ENCODE results near the gene ALG14.

ALG14 gene

DNA sequence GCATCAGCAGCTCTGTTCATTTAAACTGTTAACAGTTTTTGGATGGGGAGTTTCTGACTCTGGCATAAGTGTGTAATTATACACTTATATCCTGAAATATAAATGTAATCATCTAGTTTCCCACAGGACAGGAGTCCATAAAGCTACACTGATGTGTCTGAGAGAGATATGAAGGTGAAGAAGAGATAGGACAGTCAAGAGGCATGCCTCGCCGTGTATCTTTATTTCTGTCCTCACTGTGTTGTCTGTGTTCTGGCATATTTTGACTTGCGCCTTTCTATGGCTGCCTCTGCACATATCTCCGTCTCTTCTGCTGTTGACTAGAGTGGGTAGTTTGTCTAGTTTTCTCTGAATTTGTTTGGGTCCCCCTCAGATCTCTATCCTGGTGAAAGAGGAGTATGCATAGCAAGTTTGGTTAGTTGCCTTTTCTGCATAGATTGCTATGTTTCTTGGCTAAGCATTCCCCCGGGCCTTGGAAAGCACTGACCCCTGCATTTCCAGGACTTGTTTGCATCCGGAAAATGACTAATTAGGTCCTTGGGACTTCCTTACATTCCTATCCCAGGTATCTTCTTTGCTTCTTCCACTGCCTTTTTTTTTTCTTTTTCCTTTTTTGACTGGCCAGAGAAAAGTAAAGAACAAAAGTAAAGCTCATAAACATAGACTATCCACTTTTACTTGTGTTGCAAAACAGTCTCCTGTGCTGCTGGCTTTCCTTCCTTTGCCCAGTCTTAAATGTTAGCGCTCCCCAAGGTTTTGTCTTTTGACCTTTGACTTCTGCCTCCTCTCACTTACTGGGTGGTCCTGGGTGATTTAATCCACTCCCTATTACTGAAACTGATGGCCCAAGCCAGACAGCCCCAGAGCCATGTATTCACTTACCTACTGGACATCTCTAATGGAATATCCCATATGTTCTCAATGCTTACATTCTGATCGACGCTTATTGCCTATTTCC lies 118.2 kb downstream of the ALG14 start:
- Mint-ChIP-seq H3K4me1 (peaks cover 43% of the 10 kb centered on the region), H3K9me3 (no peaks in the 10 kb centered on the region), H3K4me3 (no peak overlapping the region), H3K27ac (peak overlapping the region; percentile 67 to 86 (median 84)), H3K27me3 (ENCODE audit: low read depth) (no peaks in the 10 kb centered on the region), H3K36me3 (ENCODE audit: low read depth) (no peaks in the 10 kb centered on the region)
- TF ChIP-seq, protein P1, sequence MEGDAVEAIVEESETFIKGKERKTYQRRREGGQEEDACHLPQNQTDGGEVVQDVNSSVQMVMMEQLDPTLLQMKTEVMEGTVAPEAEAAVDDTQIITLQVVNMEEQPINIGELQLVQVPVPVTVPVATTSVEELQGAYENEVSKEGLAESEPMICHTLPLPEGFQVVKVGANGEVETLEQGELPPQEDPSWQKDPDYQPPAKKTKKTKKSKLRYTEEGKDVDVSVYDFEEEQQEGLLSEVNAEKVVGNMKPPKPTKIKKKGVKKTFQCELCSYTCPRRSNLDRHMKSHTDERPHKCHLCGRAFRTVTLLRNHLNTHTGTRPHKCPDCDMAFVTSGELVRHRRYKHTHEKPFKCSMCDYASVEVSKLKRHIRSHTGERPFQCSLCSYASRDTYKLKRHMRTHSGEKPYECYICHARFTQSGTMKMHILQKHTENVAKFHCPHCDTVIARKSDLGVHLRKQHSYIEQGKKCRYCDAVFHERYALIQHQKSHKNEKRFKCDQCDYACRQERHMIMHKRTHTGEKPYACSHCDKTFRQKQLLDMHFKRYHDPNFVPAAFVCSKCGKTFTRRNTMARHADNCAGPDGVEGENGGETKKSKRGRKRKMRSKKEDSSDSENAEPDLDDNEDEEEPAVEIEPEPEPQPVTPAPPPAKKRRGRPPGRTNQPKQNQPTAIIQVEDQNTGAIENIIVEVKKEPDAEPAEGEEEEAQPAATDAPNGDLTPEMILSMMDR (IDR thresholded peaks at IDR 0.05; ENCODE audit: unreplicated experiment in 3 of 3), result no peak

DNA sequence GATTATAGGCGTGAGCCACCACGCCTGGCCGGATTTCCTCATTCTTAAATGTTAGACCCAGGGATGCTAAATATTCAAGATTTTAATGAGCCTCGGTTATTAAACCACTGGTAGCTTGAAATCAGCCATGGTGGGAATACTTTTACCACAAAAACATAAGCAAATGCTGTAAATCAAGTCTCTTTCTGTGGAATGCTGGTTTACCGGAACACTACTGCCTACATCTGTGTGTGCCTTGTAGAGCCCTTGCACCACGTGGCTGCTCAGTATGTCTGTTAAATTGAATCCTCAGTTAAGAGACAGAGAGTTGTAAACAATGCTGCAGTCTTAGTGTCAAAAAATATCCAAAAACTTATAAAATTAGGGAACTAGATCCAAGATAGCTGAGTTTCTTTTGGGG lies 119.0 kb downstream of the ALG14 start:
- peaks cover 45% of the 10 kb centered on the region for H3K4me1 Mint-ChIP-seq
- no peaks in the 10 kb centered on the region for H3K27me3 Mint-ChIP-seq (ENCODE audit: low read depth)
- no peak overlapping the region for H3K4me3 Mint-ChIP-seq
- TF ChIP-seq, protein P1 (IDR thresholded peaks at IDR 0.05; ENCODE audit: unreplicated experiment in 3 of 3), result no peak
- peak overlapping the region; percentile 67 to 86 (median 84) for H3K27ac Mint-ChIP-seq
- no peaks in the 10 kb centered on the region for H3K36me3 Mint-ChIP-seq (ENCODE audit: low read depth)
- no peaks in the 10 kb centered on the region for H3K9me3 Mint-ChIP-seq

DNA sequence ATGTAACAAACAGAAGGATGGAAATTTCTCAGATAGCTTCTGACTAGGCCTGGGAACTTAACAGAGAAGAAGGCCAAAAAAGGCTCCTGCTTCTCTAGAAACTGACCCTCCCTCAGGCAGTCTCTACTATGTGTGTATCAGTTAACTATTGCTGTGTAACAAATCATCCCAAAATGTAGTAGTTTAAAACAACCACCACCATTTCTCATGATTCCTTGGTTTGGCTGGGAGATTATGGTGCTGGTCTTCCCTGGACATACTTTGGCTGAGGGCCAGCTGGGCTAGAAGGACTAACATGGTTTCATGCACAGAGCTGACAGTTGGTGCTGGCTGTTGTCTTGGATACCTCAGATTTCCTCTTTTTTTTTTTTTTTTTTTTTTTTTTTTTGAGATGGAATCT lies 119.6 kb downstream of the ALG14 start:
- Mint-ChIP-seq H3K9me3 (no peaks in the 10 kb centered on the region), H3K4me1 (peaks cover 49% of the 10 kb centered on the region), H3K27me3 (ENCODE audit: low read depth) (no peaks in the 10 kb centered on the region), H3K27ac (peak overlapping the region in 1 of 3 experiments; percentile 36), H3K4me3 (no peak overlapping the region), H3K36me3 (ENCODE audit: low read depth) (no peaks in the 10 kb centered on the region)
- TF ChIP-seq, protein P1 (IDR thresholded peaks at IDR 0.05; ENCODE audit: unreplicated experiment in 3 of 3), result no peak

DNA sequence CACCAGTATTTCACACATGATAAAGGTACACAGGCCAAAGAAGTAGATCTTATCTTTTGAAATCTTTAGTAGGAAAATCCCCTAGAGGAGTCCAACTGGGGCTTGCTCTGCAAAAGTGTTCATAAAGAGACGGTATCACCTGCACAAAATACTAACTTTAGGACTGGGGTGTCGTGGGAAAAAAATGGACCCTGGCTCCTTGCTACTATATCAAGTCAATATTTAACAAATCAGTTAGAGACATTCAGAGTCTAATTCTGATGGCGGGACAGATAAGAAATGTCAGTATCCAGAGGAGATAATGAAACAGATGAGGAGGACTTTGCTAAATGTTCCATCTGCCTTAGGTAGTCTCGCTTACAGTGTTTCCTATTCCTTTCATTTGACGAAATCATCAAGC lies 120.2 kb downstream of the ALG14 start:
- TF ChIP-seq, protein P1 (IDR thresholded peaks at IDR 0.05; ENCODE audit: unreplicated experiment in 3 of 3), result no peak

DNA sequence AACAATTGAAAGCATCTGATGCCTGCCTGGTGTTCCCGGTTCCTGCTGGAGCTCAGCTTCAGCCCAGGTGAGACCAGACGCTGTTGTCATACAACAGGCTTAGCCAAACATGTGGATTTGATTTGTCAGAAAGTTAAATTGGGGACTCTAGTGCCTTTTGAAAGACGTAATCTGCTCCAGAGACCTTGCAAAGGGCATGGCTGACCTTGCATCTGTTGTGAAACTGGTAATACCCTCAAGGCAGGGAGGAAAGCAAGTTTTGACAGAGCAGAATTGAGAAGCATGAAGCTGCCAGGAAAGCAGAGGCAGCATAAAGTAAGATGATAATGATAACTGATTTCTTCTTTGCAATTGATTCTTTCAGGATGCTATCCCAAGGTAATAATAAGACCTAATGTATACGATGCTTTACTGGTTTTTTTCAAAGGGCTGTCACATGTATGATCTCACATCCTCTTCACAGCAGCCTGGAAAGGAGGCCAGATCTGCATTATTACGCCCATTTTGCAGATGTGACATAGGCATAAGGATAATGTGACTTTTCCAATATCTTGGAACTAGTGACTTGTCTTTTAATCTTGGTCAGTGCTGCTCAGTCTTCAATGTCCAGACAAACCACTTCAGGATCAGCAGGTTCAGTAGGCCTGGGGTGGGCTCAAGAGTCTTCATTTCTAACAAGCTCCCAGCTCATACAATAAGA lies 121.1 kb downstream of the ALG14 start:
- Mint-ChIP-seq H3K27ac (no peak overlapping the region), H3K4me1 (peaks cover 52% of the 10 kb centered on the region), H3K9me3 (no peaks in the 10 kb centered on the region), H3K4me3 (no peak overlapping the region), H3K36me3 (ENCODE audit: low read depth) (no peaks in the 10 kb centered on the region), H3K27me3 (ENCODE audit: low read depth) (no peaks in the 10 kb centered on the region)
- TF ChIP-seq, protein P1 (IDR thresholded peaks at IDR 0.05; ENCODE audit: unreplicated experiment in 3 of 3), result no peak

More for the DNA sequence above, 120.2 kb downstream of the ALG14 start:
- Mint-ChIP-seq H3K27ac (peak overlapping the region in 1 of 3 experiments; percentile 36), H3K9me3 (no peaks in the 10 kb centered on the region), H3K36me3 (ENCODE audit: low read depth) (no peaks in the 10 kb centered on the region), H3K27me3 (ENCODE audit: low read depth) (no peaks in the 10 kb centered on the region), H3K4me1 (peaks cover 50% of the 10 kb centered on the region), H3K4me3 (no peak overlapping the region)
